OCI-M2 (cell line): ENCODE results near the gene VPS45.

Experiments used
- DNase-seq: peaks from one replicate; lab custom pipeline; 2025; ENCODE audit not compliant: unreplicated experiment; lab: John Stamatoyannopoulos, UW

VPS45 gene

GRCh38 chr1:150072959-150073358 lies 5.4 kb downstream of the VPS45 start:
- DNase-seq, result no peak

- no peak for DNase-seq
Measured at GRCh38 chr1:150073516-150073915, 5.9 kb downstream of the VPS45 start.

- no peak for DNase-seq
Measured at GRCh38 chr1:150076066-150076465, 8.5 kb downstream of the VPS45 start.

- DNase-seq, result no peak
Measured at GRCh38 chr1:150076985-150077384, 9.4 kb downstream of the VPS45 start.

GRCh38 chr1:150080784-150081183 lies 13.2 kb downstream of the VPS45 start:
- DNase-seq, result no peak

- no peak for DNase-seq
Measured at GRCh38 chr1:150082494-150082893, 14.9 kb downstream of the VPS45 start.

GRCh38 chr1:150083907-150084306 lies 16.3 kb downstream of the VPS45 start:
- DNase-seq, result no peak

- DNase-seq, result no peak
Measured at GRCh38 chr1:150085406-150085805, 17.8 kb downstream of the VPS45 start.

GRCh38 chr1:150087415-150087814 lies 19.8 kb downstream of the VPS45 start:
- no peak for DNase-seq

GRCh38 chr1:150089846-150090520 lies 22.4 kb downstream of the VPS45 start:
- no peak for DNase-seq

- DNase-seq, result no peak
Measured at GRCh38 chr1:150092180-150092791, 24.7 kb downstream of the VPS45 start.

GRCh38 chr1:150093805-150094204 lies 26.2 kb downstream of the VPS45 start:
- no peak for DNase-seq

- no peak for DNase-seq
Measured at GRCh38 chr1:150094734-150095265, 27.2 kb downstream of the VPS45 start.

- DNase-seq, result no peak
Measured at GRCh38 chr1:150102986-150103385, 35.4 kb downstream of the VPS45 start.

GRCh38 chr1:150106341-150106740 lies 38.8 kb downstream of the VPS45 start:
- DNase-seq, result no peak

- no peak for DNase-seq
Measured at GRCh38 chr1:150109586-150109985, 42.0 kb downstream of the VPS45 start.

- DNase-seq, result no peak
Measured at GRCh38 chr1:150110116-150110515, 42.5 kb downstream of the VPS45 start.

- no peak for DNase-seq
Measured at GRCh38 chr1:150111670-150112069, 44.1 kb downstream of the VPS45 start.

- no peak for DNase-seq
Measured at GRCh38 chr1:150115121-150115520, 47.5 kb downstream of the VPS45 start.

- DNase-seq, result no peak
Measured at GRCh38 chr1:150118716-150119115, 51.1 kb downstream of the VPS45 start.

GRCh38 chr1:150121236-150121862 lies 53.8 kb downstream of the VPS45 start:
- no peak for DNase-seq

GRCh38 chr1:150126811-150127210 lies 59.2 kb downstream of the VPS45 start:
- DNase-seq, result no peak
